PFSK-1 (cell line): ENCODE results near the gene OPN1SW.

Experiments used
- POLR2AphosphoS5 ChIP-seq: IDR thresholded peaks from 2 replicates; pipeline ENCODE4 v1.6.1; 2012; ENCODE audit warnings: low read depth, mild to moderate bottlenecking, control low read depth, low read length, moderate library complexity
- REST ChIP-seq, 2 experiments: IDR thresholded peaks; 2 replicates each; pipeline versions ENCODE4 v1.6.1 to v1.8.0; 2011 to 2012; ENCODE audit warnings: low read depth in 2 of 2, low read length in 2 of 2, control low read depth in 1 of 2, inconsistent platforms in 1 of 2, mild to moderate bottlenecking in 1 of 2, moderate library complexity in 1 of 2; ENCODE audit not compliant: insufficient read depth in 1 of 2
- SIN3A ChIP-seq: IDR thresholded peaks from 2 replicates; pipeline ENCODE4 v1.6.1; 2012; ENCODE audit warnings: mild to moderate bottlenecking, low read length, moderate library complexity, borderline replicate concordance; ENCODE audit not compliant: insufficient read depth

GRCh38 chr7:128742206-128742605, 33.4 kb downstream of the OPN1SW start:
- TF ChIP-seq REST (IDR thresholded peaks at IDR 0.05; ENCODE audit: insufficient read depth in 1 of 2, low read depth in 2 of 2, low read length in 2 of 2): no peak
- no peak for TF ChIP-seq POLR2AphosphoS5
- TF ChIP-seq SIN3A: no peak
